Glutamatergic neuron (in vitro differentiated cells): ENCODE results near the gene GNGT1. TPM values are rescaled to one million over a fixed set of nuclear protein-coding genes. Genes with fewer than 3 reads are reported as not detected.

Source experiments
- DNase-seq: peaks from one replicate; pipeline ENCODE4 v3.0.0; 2022
- H3K27ac Mint-ChIP-seq: one replicate; pipeline ENCODE4 v1.8.0; 2020; ENCODE audit warnings: mild to moderate bottlenecking, mixed read lengths, inconsistent platforms; ENCODE audit not compliant: unreplicated experiment
- H3K27me3 Mint-ChIP-seq: one replicate; pipeline ENCODE4 v1.8.0; 2020; ENCODE audit warnings: mild to moderate bottlenecking, moderate library complexity, mixed read lengths, inconsistent platforms; ENCODE audit not compliant: unreplicated experiment
- H3K36me3 Mint-ChIP-seq: one replicate; pipeline ENCODE4 v1.8.0; 2020; ENCODE audit warnings: mild to moderate bottlenecking, mixed read lengths, inconsistent platforms; ENCODE audit not compliant: unreplicated experiment
- H3K4me1 Mint-ChIP-seq: one replicate; pipeline ENCODE4 v1.8.0; 2020; ENCODE audit warnings: mild to moderate bottlenecking, low read depth, mixed read lengths, inconsistent platforms; ENCODE audit not compliant: unreplicated experiment
- H3K4me3 Mint-ChIP-seq: one replicate; pipeline ENCODE4 v1.8.0; 2020; ENCODE audit warnings: mild to moderate bottlenecking, mixed read lengths, inconsistent platforms; ENCODE audit not compliant: unreplicated experiment
- H3K9me3 Mint-ChIP-seq: one replicate; pipeline ENCODE4 v1.8.0; 2020; ENCODE audit warnings: mild to moderate bottlenecking, moderate library complexity, mixed read lengths, inconsistent platforms; ENCODE audit not compliant: unreplicated experiment
- CTCF ChIP-seq: fragments of 200-600 bp; sonication (generic); IDR thresholded peaks from one replicate; pipeline ENCODE4 v1.5.0; 2021; ENCODE audit not compliant: partially characterized antibody, unreplicated experiment
- total RNA-seq: library from RNA; stranded (reverse); fragmentation: NEBNext Ultra II Directional; extraction: Animal tissue kit (Norgen Biotek cat#: 25700); gene quantifications from one replicate; pipeline ENCODE4 v1.2.1, GENCODE V29; 2021; ENCODE audit not compliant: unreplicated experiment

GNGT1 gene
- total RNA-seq, 1 donor from 2014 or later, result not detected

DNA sequence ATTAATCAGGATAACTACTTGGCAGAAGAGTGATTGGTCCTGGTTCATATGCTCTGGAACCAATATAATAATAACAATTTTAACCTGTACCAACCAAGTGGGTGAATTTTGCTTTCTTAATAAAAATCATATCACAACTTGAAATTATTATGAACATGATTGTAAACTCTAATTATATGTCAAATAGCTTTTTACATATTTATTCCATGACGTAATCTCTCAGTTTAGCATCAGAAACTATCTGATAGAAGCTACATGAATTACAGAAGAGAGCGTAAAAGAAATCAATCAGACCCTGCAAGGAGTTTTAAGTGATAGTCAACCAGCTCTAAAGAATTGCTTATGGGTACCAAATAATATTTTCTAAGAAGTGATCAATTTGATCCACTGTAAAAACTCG lies 25.3 kb downstream of the GNGT1 start:
- no peak for DNase-seq
- no peak for TF ChIP-seq CTCF
- Mint-ChIP-seq H3K27me3 (peaks cover 2% of the 10 kb centered on the region), H3K4me3 (no peak overlapping the region), H3K27ac (no peak overlapping the region), H3K4me1 (no peaks in the 10 kb centered on the region), H3K36me3 (no peaks in the 10 kb centered on the region), H3K9me3 (peaks cover 2% of the 10 kb centered on the region)

DNA sequence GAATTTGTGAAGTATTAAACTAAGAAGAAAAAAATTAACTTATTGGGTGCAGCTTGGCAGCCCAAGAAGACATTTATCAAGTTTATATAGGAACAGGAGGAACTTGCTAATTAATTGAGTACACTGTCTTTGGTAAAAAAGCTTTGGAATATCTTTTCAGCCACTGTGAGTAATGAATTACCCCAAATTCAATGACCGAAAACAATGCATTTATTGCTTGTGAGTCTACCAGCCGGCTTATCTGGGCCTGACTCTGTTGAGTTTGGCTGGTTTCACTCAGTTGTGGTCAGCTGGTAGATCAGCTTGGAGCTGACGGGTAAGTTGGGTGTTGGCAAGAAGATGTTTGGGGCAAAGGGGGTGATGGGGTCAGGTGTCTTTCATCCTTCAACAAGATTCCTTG lies 26.8 kb downstream of the GNGT1 start:
- Mint-ChIP-seq H3K27ac (no peak overlapping the region), H3K36me3 (no peaks in the 10 kb centered on the region), H3K9me3 (peaks cover 2% of the 10 kb centered on the region), H3K4me3 (no peak overlapping the region), H3K27me3 (peaks cover 4% of the 10 kb centered on the region), H3K4me1 (no peaks in the 10 kb centered on the region)
- no peak for DNase-seq
- TF ChIP-seq CTCF, result no peak

DNA sequence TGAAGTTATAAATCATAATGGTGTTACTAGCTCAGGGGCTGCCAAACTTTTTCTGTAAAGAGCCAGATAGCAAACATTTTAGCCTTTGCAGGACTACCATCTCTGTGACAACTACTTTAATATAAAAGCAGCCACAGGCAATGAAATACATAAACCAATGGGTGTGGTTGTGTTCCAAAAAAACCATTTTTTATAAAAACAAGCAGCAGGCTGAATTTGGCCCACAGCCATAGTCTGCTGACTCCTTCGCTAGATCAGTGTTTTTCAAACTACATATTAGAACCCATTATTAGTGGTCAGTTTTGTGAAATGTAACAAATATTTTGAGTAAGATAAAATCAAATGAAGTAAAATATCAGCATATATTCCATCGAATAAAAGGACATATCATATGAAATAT lies 28.7 kb downstream of the GNGT1 start:
- H3K27me3 Mint-ChIP-seq, result peaks cover 3% of the 10 kb centered on the region
- H3K9me3 Mint-ChIP-seq, result peaks cover 2% of the 10 kb centered on the region
- no peaks in the 10 kb centered on the region for H3K36me3 Mint-ChIP-seq
- no peak for DNase-seq
- H3K27ac Mint-ChIP-seq, result no peak overlapping the region
- no peaks in the 10 kb centered on the region for H3K4me1 Mint-ChIP-seq
- H3K4me3 Mint-ChIP-seq, result no peak overlapping the region
- TF ChIP-seq CTCF, result no peak

GRCh38 chr7:93937818-93938217 lies 31.5 kb downstream of the GNGT1 start:
- no peak overlapping the region for H3K27ac Mint-ChIP-seq
- no peak for TF ChIP-seq CTCF
- no peak for DNase-seq
- no peaks in the 10 kb centered on the region for H3K4me1 Mint-ChIP-seq
- H3K9me3 Mint-ChIP-seq, result peaks cover 4% of the 10 kb centered on the region
- H3K36me3 Mint-ChIP-seq, result no peaks in the 10 kb centered on the region
- H3K27me3 Mint-ChIP-seq, result peaks cover 2% of the 10 kb centered on the region
- H3K4me3 Mint-ChIP-seq, result no peak overlapping the region

- H3K27me3 Mint-ChIP-seq, result peaks cover 2% of the 10 kb centered on the region
- no peak overlapping the region for H3K4me3 Mint-ChIP-seq
- TF ChIP-seq CTCF, result no peak
- DNase-seq, result no peak
- H3K9me3 Mint-ChIP-seq, result peaks cover 4% of the 10 kb centered on the region
- H3K27ac Mint-ChIP-seq, result no peak overlapping the region
- no peaks in the 10 kb centered on the region for H3K4me1 Mint-ChIP-seq
- H3K36me3 Mint-ChIP-seq, result no peaks in the 10 kb centered on the region
Observed at GRCh38 chr7:93938293-93938692, 31.9 kb downstream of the GNGT1 start.
